K562 (cell line): ENCODE results near the gene TEX14. TPM values are rescaled to one million over a fixed set of nuclear protein-coding genes. Genes with fewer than 3 reads are reported as not detected.

Experiments
- CBFB ChIP-seq: sonication (generic); formaldehyde crosslinking; IDR thresholded peaks from 2 replicates; pipeline ENCODE4 v1.4.0; 2020; ENCODE audit warnings: mild to moderate bottlenecking, missing genetic modification reagents
- CTBP1 ChIP-seq: fragments of 450-650 bp; IDR thresholded peaks from 2 replicates; pipeline ENCODE4 v1.6.1; 2016; ENCODE audit warnings: borderline replicate concordance
- ESRRA ChIP-seq: fragments of 450-650 bp; IDR thresholded peaks from 2 replicates; pipeline ENCODE4 v1.6.1; 2014; ENCODE audit warnings: low read depth, mild to moderate bottlenecking, moderate library complexity, borderline replicate concordance
- FOXP4 ChIP-seq: sonication (generic); formaldehyde crosslinking; IDR thresholded peaks from 2 replicates; pipeline ENCODE4 v1.8.0; 2022; ENCODE audit warnings: mild to moderate bottlenecking, missing genetic modification reagents, borderline replicate concordance
- KAT7 ChIP-seq: sonication (generic); formaldehyde crosslinking; IDR thresholded peaks from 2 replicates; pipeline ENCODE4 v1.8.0; 2022; ENCODE audit warnings: missing genetic modification reagents, mild to moderate bottlenecking, borderline replicate concordance
- KDM4B ChIP-seq, 2 experiments: fragments of 450-650 bp in 1 of 2; sonication (generic) in 1 of 2; IDR thresholded peaks; 2 replicates each; pipeline ENCODE4 v1.6.1; 2016 to 2017; ENCODE audit warnings: borderline replicate concordance in 2 of 2, antibody characterized with exemption in 1 of 2, low read depth in 1 of 2, mild to moderate bottlenecking in 1 of 2
- LCOR ChIP-seq: sonication (generic); formaldehyde crosslinking; IDR thresholded peaks from 2 replicates; pipeline ENCODE4 v1.8.0; 2022; ENCODE audit warnings: mild to moderate bottlenecking, missing genetic modification reagents
- MEIS2 ChIP-seq: fragments of 450-650 bp; IDR thresholded peaks from 2 replicates; pipeline ENCODE4 v1.6.1; 2014; ENCODE audit warnings: mild to moderate bottlenecking; ENCODE audit not compliant: partially characterized antibody
- MYC ChIP-seq, 2 experiments: fragments of 250-450 bp in 1 of 2; sonication (Bioruptor Pico) in 1 of 2; IDR thresholded peaks; 2 replicates each; pipeline versions ENCODE4 v1.5.1 to v1.6.1; 2012 to 2021; ENCODE audit warnings: low read depth in 2 of 2, borderline replicate concordance in 1 of 2, improper control_type of control experiment in 1 of 2, low read length in 1 of 2, mild to moderate bottlenecking in 1 of 2, moderate library complexity in 1 of 2
- NKRF ChIP-seq: fragments of 450-650 bp; IDR thresholded peaks from 2 replicates; pipeline ENCODE4 v1.6.1; 2016; ENCODE audit warnings: borderline replicate concordance
- POLR2G ChIP-seq: fragments of 200-400 bp; formaldehyde crosslinking; IDR thresholded peaks from 2 replicates; pipeline ENCODE4 v1.6.1; 2017; ENCODE audit warnings: low read depth, mild to moderate bottlenecking, antibody characterized with exemption, low read length, moderate library complexity
- SMAD1 ChIP-seq: fragments of 150-350 bp; IDR thresholded peaks from 2 replicates; pipeline ENCODE4 v1.6.1; 2014; ENCODE audit warnings: low read length, low read depth; ENCODE audit not compliant: partially characterized antibody
- SMARCA4 ChIP-seq: fragments of 450-650 bp; IDR thresholded peaks from 2 replicates; pipeline ENCODE4 v1.6.1; 2016
- ZBTB11 ChIP-seq, 3 experiments: fragments of 200-800 bp in 1 of 3; fragments of 250-450 bp in 1 of 3; fragments of 450-650 bp in 1 of 3; sonication (Bioruptor Pico) in 1 of 3; sonication (Bioruptor generic) in 1 of 3; formaldehyde crosslinking in 1 of 3; IDR thresholded peaks; 2 replicates each; pipeline versions ENCODE4 v1.6.1 to v1.8.0; 2016 to 2022; ENCODE audit warnings: mild to moderate bottlenecking in 2 of 3, missing genetic modification characterization in 2 of 3, missing compliant biosample characterization in 1 of 3, moderate library complexity in 1 of 3
- ZFX ChIP-seq: sonication (generic); formaldehyde crosslinking; IDR thresholded peaks from 2 replicates; pipeline ENCODE4 v1.8.0; 2022; ENCODE audit warnings: mild to moderate bottlenecking, missing genetic modification reagents, moderate library complexity
- ZNF165 ChIP-seq: fragments of 250-450 bp; sonication (Bioruptor Pico); IDR thresholded peaks from 2 replicates; pipeline ENCODE4 v1.4.0; 2020; ENCODE audit warnings: borderline replicate concordance
- ZNF561 ChIP-seq: fragments of 450-650 bp; formaldehyde crosslinking; conservative IDR thresholded peaks from 2 replicates; pipeline ENCODE4 v1.4.0; 2020; ENCODE audit warnings: mild to moderate bottlenecking, moderate library complexity
- ZNF644 ChIP-seq: fragments of 200-800 bp; sonication (Bioruptor generic); IDR thresholded peaks from 2 replicates; pipeline ENCODE4 v1.6.1; 2016; ENCODE audit warnings: low read depth, missing genetic modification characterization, missing compliant biosample characterization
- polyA plus RNA-seq, 8 experiments: library from polyadenylated mRNA; depleted of rRNA in 4 of 8; stranded (reverse) in 5 of 8; unstranded in 3 of 8; fragments of >200 nt; fragmentation: Nextera tagmentation in 2 of 8; fragmentation: Illumina TruSeq in 1 of 8; extraction: Ambion mirVana in 2 of 8; extraction: Trizol in 1 of 8; gene quantifications; 2 replicates each; pipeline versions ENCODE4 v1.2.1 to v1.2.3, GENCODE V29; 2011 to 2014; ENCODE audit warnings: inconsistent platforms in 1 of 8, missing spikeins in 1 of 8
- total RNA-seq, 7 experiments: library from RNA; depleted of rRNA in 6 of 7; stranded (reverse); fragments of >200 nt in 6 of 7; fragmentation: Illumina TruSeq in 2 of 7; extraction: Trizol in 2 of 7; gene quantifications; 2 replicates each; pipeline versions ENCODE4 v1.2.1 to v1.2.3, GENCODE V29; 2011 to 2021; ENCODE audit warnings: low replicate concordance in 1 of 7

TEX14 gene
- total and polyA plus RNA-seq, 9 of the 15 experiments (the other 6 are each of a cell fraction or from before 2014, with no cell fraction given) = 0.05 to 0.12 (median 0.09) TPM; not detected in 1

GRCh38 chr17:58692239-58693055 is 602 bp upstream of the TEX14 start, which contains the start of gene RAD51C (continued):
- TF ChIP-seq CTBP1 (peak; percentile 52), ZNF644 (tag) (peak; percentile 59; the same call in 1 of the 2 replicates), SMAD1 (peak; percentile 28), MEIS2 (no peak), SMARCA4 (no peak), ESRRA (0 out of 2 replicates have a peak, but pooled peaks have one; percentile 11), KAT7 (CRISPR knock-in tag) (peak; percentile 72; the same call in 1 of the 2 replicates), FOXP4 (peak; percentile 85; the same call in 1 of the 2 replicates), NKRF (peak; percentile 37; the same call in 1 of the 2 replicates), KDM4B (IDR thresholded peaks at IDR 0.05; ENCODE audit: borderline replicate concordance in 2 of 2, low read depth in 1 of 2) (peak in 1 of 2 experiments; percentile 72; a peak in 1 of 4 replicates), ZNF561 (no peak), POLR2G (peak; percentile 97), ZBTB11 (CRISPR knock-in tag; IDR thresholded peaks at IDR 0.05) (peak in 2 of 3 experiments; percentile 77 to 88; a peak in 4 of 6 replicates), ZNF165 (CRISPR knock-in tag) (no peak), CBFB (CRISPR knock-in tag) (no peak), MYC (IDR thresholded peaks at IDR 0.05; ENCODE audit: low read depth, low read length) (peak; percentile 93), MYC (CRISPR knock-in tag; IDR thresholded peaks at IDR 0.05; ENCODE audit: borderline replicate concordance, low read depth) (0 out of 2 replicates have a peak, but pooled peaks have one; percentile 63), LCOR (CRISPR knock-in tag) (peak; percentile 97), ZFX (peak; percentile 99)
